Central memory CD8-positive, alpha-beta T cell (primary cell): ENCODE data around the gene DPYSL3.

Experiments used
- ATAC-seq: fragments of 150-1000 bp; cut with Tn5 transposase; replicated peaks from 2 replicates; pipeline ENCODE4 v1.10.0; 2022; ENCODE audit warnings: mild to moderate bottlenecking, moderate FRiP score, moderate number of reproducible peaks; ENCODE audit not compliant: poor library complexity, severe bottlenecking; ENCODE audit errors: extremely low read depth
- DNase-seq, 2 donors: peaks; one replicate each; pipeline ENCODE4 v3.0.0; 2021; ENCODE audit warnings: low spot score in 2 of 2
- H3K27ac Mint-ChIP-seq: one replicate; pipeline ENCODE4 v1.8.0; 2022; ENCODE audit warnings: low read depth, mild to moderate bottlenecking, moderate library complexity, mixed read lengths
- H3K27me3 Mint-ChIP-seq: one replicate; pipeline ENCODE4 v1.8.0; 2022; ENCODE audit warnings: mixed read lengths
- H3K36me3 Mint-ChIP-seq: one replicate; pipeline ENCODE4 v1.8.0; 2022; ENCODE audit warnings: mild to moderate bottlenecking, moderate library complexity, mixed read lengths; ENCODE audit not compliant: insufficient read depth
- H3K4me1 Mint-ChIP-seq: one replicate; pipeline ENCODE4 v1.8.0; 2022; ENCODE audit warnings: mixed read lengths
- H3K4me3 Mint-ChIP-seq: one replicate; pipeline ENCODE4 v1.8.0; 2022; ENCODE audit warnings: mild to moderate bottlenecking, moderate library complexity, mixed read lengths
- H3K9me3 Mint-ChIP-seq: one replicate; pipeline ENCODE4 v1.8.0; 2022; ENCODE audit warnings: mixed read lengths

DPYSL3 gene

DNA sequence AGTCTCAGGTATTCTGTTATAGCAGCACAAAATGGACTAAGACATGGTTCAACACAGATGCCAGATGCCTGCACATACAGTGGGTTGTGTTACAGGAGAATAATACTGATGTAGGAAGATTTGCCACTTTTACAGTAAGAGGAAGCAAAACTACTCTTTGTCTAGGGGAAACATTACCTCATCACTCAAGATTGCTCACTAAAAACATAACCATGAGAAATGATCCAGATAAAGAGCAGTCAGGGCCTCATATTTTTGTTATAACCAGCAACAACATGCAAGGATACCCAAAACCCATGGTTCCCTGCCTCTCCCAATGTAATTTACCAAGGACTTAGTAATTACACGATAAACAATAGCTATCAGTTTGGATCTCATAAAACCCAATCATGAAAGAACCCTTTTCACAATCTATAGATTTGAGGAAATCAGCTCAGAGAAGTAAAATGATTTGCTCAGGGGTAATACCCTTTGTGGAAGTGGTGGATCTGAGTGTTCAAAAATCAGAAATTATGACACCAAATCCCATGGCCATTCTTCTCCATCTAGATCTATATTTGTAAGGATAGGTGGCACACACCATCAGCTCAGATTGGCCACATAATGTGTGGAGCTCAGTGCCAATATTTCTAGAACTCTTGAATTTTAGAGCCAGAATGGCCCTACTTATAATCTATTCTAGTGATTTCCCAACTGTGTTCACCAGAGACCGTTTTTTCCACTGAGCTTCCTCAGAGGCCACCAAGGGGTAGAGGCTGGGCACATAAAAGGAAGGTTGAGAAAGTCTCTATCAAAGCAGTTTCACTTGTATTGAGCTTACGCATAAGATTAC, 27.8 kb downstream of the DPYSL3 start:
- ATAC-seq (no peak), DNase-seq (no peak)
- Mint-ChIP-seq H3K9me3 (peaks cover 3% of the 10 kb centered on the region), H3K36me3 (no peaks in the 10 kb centered on the region), H3K27me3 (peaks cover 76% of the 10 kb centered on the region), H3K27ac (no peak overlapping the region), H3K4me1 (no peaks in the 10 kb centered on the region), H3K4me3 (no peak overlapping the region)

DNA sequence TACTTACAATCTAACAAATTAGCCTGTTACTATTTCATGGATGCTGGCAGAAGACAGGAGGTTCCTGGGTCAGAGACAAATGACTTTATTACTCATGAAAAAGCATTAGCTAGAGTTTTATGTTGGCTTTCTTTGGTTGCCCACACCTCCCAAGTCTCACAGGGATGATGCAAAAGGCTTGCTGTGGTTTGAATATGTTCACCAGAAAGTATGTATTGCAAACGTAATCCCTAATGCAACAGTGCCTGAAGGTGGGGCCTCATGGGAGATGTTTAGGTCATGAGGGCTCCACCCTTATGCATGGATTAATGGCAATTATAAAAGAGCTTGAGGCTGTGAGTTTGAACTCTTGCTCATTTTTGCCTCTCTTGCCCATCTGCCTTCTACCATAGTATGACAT, 28.5 kb downstream of the DPYSL3 start:
- Mint-ChIP-seq H3K27ac (no peak overlapping the region), H3K27me3 (peaks cover 78% of the 10 kb centered on the region), H3K9me3 (peaks cover 5% of the 10 kb centered on the region), H3K36me3 (no peaks in the 10 kb centered on the region), H3K4me3 (no peak overlapping the region), H3K4me1 (no peaks in the 10 kb centered on the region)
- DNase-seq (no peak), ATAC-seq (no peak)

GRCh38 chr5:147479949-147480348, 29.9 kb downstream of the DPYSL3 start:
- Mint-ChIP-seq H3K27me3 (peaks cover 71% of the 10 kb centered on the region), H3K27ac (no peak overlapping the region), H3K4me1 (no peaks in the 10 kb centered on the region), H3K9me3 (peaks cover 5% of the 10 kb centered on the region), H3K36me3 (no peaks in the 10 kb centered on the region), H3K4me3 (no peak overlapping the region)
- no peak for ATAC-seq
- no peak for DNase-seq

DNA sequence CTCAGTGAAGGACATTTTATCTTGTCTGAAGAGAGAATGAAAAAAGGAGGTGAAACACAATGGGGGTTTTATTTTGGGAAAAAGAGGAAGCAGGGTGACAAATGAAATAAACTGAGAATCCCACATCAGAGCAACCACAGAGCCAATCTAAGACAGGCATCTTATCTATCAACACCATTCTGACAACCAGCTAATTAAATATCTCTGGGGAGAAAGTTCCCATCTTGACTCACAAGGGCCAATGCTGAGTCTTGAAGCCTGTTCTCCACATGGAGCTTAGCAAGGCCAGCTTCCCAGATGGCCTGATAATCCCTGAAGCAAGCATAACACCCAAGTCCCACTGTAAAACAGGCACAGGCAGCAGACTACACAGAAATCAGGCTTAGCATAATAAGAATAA, 30.4 kb downstream of the DPYSL3 start:
- Mint-ChIP-seq H3K9me3 (peaks cover 5% of the 10 kb centered on the region), H3K4me1 (no peaks in the 10 kb centered on the region), H3K4me3 (no peak overlapping the region), H3K27me3 (peaks cover 66% of the 10 kb centered on the region), H3K36me3 (no peaks in the 10 kb centered on the region), H3K27ac (no peak overlapping the region)
- no peak for DNase-seq
- no peak for ATAC-seq

DNA sequence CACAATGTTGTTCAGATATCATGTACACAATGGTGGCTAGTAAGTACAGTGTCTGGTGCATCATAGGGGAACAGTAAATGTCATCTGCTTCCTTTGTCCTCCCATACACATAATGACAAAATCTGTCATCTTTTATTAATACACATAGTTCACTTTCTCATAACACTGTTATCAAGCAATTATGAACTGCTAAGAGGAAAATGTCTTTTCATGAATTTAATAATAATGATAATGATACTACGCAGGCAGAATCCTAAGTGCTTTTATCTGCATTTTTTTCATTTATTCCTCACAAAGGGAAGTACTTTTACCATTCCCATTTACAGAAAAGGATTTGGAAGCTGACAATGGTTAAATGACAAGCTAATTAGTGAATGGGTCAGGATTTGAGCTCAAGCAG, 35.7 kb downstream of the DPYSL3 start:
- Mint-ChIP-seq H3K4me3 (no peak overlapping the region), H3K4me1 (no peaks in the 10 kb centered on the region), H3K36me3 (no peaks in the 10 kb centered on the region), H3K27ac (no peak overlapping the region), H3K27me3 (peaks cover 46% of the 10 kb centered on the region), H3K9me3 (peaks cover 5% of the 10 kb centered on the region)
- ATAC-seq (no peak), DNase-seq (no peak)

GRCh38 chr5:147472664-147473475, 37.0 kb downstream of the DPYSL3 start:
- Mint-ChIP-seq H3K4me1 (no peaks in the 10 kb centered on the region), H3K4me3 (no peak overlapping the region), H3K36me3 (no peaks in the 10 kb centered on the region), H3K27ac (no peak overlapping the region), H3K27me3 (peaks cover 33% of the 10 kb centered on the region), H3K9me3 (peaks cover 5% of the 10 kb centered on the region)
- no peak for ATAC-seq
- no peak for DNase-seq

DNA sequence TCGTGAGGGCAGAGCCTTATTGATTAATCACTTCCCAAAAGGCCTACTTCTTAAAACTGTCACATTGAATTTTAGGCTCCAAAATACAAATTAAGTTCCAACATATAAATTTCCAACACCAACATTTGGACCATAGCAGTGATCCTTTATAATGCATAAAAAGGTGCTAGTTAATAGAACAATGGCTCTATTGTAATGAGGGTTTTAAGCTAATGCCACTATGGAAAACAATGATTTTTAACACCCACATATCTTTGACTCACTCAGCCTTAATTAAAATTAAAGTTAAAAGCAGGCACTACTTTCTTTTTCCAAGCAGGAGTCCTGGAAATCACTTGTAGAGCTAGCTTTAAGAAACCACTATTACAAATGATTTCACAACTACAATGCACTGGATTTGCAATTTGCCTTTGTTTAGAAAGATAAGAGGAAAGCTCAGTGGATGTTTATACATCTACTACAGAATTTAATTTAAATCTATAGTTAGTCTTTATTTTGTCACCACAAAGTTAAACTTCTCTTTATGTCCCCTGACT, 41.8 kb downstream of the DPYSL3 start:
- DNase-seq (no peak), ATAC-seq (no peak)
- no peaks in the 10 kb centered on the region for H3K9me3 Mint-ChIP-seq
- H3K4me1 Mint-ChIP-seq = no peaks in the 10 kb centered on the region
- no peak overlapping the region for H3K27ac Mint-ChIP-seq
- H3K36me3 Mint-ChIP-seq = no peaks in the 10 kb centered on the region
- no peak overlapping the region for H3K4me3 Mint-ChIP-seq
- peaks cover 19% of the 10 kb centered on the region for H3K27me3 Mint-ChIP-seq

GRCh38 chr5:147466360-147466980, 43.4 kb downstream of the DPYSL3 start:
- Mint-ChIP-seq H3K36me3 (no peaks in the 10 kb centered on the region), H3K27ac (no peak overlapping the region), H3K27me3 (peaks cover 30% of the 10 kb centered on the region), H3K4me3 (no peak overlapping the region), H3K9me3 (no peaks in the 10 kb centered on the region), H3K4me1 (no peaks in the 10 kb centered on the region)
- no peak for ATAC-seq
- no peak for DNase-seq

GRCh38 chr5:147465747-147466146, 44.1 kb downstream of the DPYSL3 start:
- DNase-seq (no peak), ATAC-seq (no peak)
- Mint-ChIP-seq H3K27me3 (peaks cover 26% of the 10 kb centered on the region), H3K4me3 (no peak overlapping the region), H3K4me1 (no peaks in the 10 kb centered on the region), H3K27ac (no peak overlapping the region), H3K9me3 (no peaks in the 10 kb centered on the region), H3K36me3 (no peaks in the 10 kb centered on the region)

- no peak overlapping the region for H3K4me3 Mint-ChIP-seq
- H3K27me3 Mint-ChIP-seq = peaks cover 27% of the 10 kb centered on the region
- ATAC-seq = no peak
- no peaks in the 10 kb centered on the region for H3K9me3 Mint-ChIP-seq
- H3K4me1 Mint-ChIP-seq = no peaks in the 10 kb centered on the region
- H3K27ac Mint-ChIP-seq = no peak overlapping the region
- H3K36me3 Mint-ChIP-seq = no peaks in the 10 kb centered on the region
- no peak for DNase-seq
Measured at GRCh38 chr5:147464211-147464610, 45.7 kb downstream of the DPYSL3 start.

DNA sequence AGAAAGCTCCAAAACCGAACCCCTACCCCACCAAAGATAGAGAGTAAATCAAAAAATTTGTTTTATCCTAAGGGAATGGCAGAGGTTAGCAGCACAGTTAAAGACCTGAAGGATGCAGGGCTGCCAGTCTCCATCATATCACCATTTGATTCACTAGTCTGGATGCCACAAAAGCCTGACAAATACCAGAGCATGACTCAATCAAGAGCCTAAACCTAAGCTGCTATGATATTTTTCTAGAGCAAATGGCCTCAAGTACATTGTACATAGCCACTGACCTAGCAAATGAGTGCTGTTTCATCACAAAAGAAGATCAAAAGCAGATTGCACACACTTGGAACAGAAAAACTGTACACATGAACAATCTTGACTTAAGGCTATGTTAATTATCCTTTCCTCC, 48.0 kb downstream of the DPYSL3 start:
- Mint-ChIP-seq H3K9me3 (no peaks in the 10 kb centered on the region), H3K27ac (no peak overlapping the region), H3K27me3 (peaks cover 47% of the 10 kb centered on the region), H3K4me1 (no peaks in the 10 kb centered on the region), H3K36me3 (no peaks in the 10 kb centered on the region), H3K4me3 (no peak overlapping the region)
- DNase-seq (no peak), ATAC-seq (no peak)

DNA sequence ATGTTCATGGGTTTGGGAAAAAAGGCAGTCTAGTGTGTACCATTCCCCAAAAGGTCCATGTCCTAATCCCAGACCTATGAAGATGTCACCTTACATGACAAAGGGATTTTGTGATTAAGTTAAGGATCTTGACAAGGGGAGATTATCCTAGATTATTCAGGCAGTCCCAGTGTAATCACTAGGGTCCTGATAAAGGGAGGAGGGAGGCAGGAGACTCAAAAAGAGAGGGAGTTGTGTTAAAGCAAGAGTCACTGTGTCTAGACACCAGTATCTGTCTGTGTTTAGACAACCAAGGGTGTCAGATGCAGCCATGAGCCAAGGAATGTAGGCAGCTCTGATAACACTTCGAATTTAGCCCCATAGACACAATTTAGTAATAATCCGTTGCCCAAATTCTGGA, 49.5 kb downstream of the DPYSL3 start:
- H3K27ac Mint-ChIP-seq = no peak overlapping the region
- no peaks in the 10 kb centered on the region for H3K36me3 Mint-ChIP-seq
- ATAC-seq (no peak), DNase-seq (no peak)
- H3K4me1 Mint-ChIP-seq = no peaks in the 10 kb centered on the region
- H3K4me3 Mint-ChIP-seq = no peak overlapping the region
- no peaks in the 10 kb centered on the region for H3K9me3 Mint-ChIP-seq
- peaks cover 63% of the 10 kb centered on the region for H3K27me3 Mint-ChIP-seq
